Measurements from ENCODE around the gene CHST6.

DNA sequence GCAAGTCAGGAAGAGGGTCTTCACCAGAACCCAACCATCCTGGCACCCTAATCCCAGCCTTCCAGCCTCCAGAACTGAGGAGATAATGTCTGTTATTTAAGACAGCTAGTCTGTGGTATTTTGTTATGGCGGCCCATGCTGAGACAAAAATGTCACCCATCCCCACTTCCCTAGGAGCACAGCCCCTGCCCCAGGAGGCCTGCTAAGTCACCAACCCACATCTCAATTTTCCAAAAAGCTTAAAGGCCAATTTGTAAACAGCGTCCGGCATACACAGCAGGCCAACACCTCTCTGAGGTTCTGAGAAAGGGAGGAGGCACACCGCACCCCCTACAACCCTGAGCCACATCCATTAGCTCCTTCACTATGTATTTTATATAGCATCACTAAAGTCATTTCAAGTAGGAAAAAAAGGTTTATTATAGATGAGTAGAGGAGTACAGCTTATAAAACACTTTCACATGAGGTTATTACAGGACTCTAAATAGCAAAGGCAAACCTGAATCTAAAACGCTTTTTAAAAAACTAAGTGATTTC is 37.7 kb downstream of the CHST6 start:
- TF ChIP-seq, protein P1, sequence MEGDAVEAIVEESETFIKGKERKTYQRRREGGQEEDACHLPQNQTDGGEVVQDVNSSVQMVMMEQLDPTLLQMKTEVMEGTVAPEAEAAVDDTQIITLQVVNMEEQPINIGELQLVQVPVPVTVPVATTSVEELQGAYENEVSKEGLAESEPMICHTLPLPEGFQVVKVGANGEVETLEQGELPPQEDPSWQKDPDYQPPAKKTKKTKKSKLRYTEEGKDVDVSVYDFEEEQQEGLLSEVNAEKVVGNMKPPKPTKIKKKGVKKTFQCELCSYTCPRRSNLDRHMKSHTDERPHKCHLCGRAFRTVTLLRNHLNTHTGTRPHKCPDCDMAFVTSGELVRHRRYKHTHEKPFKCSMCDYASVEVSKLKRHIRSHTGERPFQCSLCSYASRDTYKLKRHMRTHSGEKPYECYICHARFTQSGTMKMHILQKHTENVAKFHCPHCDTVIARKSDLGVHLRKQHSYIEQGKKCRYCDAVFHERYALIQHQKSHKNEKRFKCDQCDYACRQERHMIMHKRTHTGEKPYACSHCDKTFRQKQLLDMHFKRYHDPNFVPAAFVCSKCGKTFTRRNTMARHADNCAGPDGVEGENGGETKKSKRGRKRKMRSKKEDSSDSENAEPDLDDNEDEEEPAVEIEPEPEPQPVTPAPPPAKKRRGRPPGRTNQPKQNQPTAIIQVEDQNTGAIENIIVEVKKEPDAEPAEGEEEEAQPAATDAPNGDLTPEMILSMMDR (IDR thresholded peaks at IDR 0.05; ENCODE audit: low read depth, low read length) = no peak
- TF ChIP-seq EZH2phosphoT487 (IDR thresholded peaks at IDR 0.05; ENCODE audit: low read depth) = no peak

Data from OCI-LY3 (cell line).